ENCODE data around the gene CDCA7L.
"Not testable (repeated sequence)": the region's sequence is repeated elsewhere in the genome, so short reads cannot be mapped to it uniquely, and the experiment has no call there.

CDCA7L gene

GRCh38 chr7:21884496-21884895 is 61.2 kb downstream of the CDCA7L start:
- Histone ChIP-seq H3K27ac (ENCODE audit: low read length) (no peak overlapping the region), H3K27me3 (ENCODE audit: low read depth, low read length) (no peaks in the 10 kb centered on the region), H3K4me1 (ENCODE audit: low read length) (no peaks in the 10 kb centered on the region)

GRCh38 chr7:21883501-21883900 is 62.2 kb downstream of the CDCA7L start:
- H4K20me1 ChIP-seq (ENCODE audit: insufficient read depth, low read length); H3K9me3 ChIP-seq (ENCODE audit: insufficient read depth, low read length); H3K4me1 ChIP-seq (ENCODE audit: low read length); H3K27me3 ChIP-seq (ENCODE audit: low read depth, low read length); H2AFZ ChIP-seq (ENCODE audit: low read depth, low read length); H3K4me2 ChIP-seq (ENCODE audit: low read length); H3K36me3 ChIP-seq (replicated peaks; ENCODE audit: low read depth, low read length); H3K79me2 ChIP-seq (ENCODE audit: low read length); H3K27ac ChIP-seq (ENCODE audit: low read length); H3K4me3 ChIP-seq (ENCODE audit: low read length); H3K9ac ChIP-seq (ENCODE audit: low read length): not testable (repeated sequence)

More at GRCh38 chr7:21884496-21884895, 61.2 kb downstream of the CDCA7L start:
- no peak for TF ChIP-seq CTCF (IDR thresholded peaks at IDR 0.05; ENCODE audit: low read depth, low read length)
- no peak for TF ChIP-seq EZH2phosphoT487 (IDR thresholded peaks at IDR 0.05; ENCODE audit: low read depth)
- Histone ChIP-seq H3K79me2 (ENCODE audit: low read length) (no peaks in the 10 kb centered on the region), H4K20me1 (ENCODE audit: insufficient read depth, low read length) (no peaks in the 10 kb centered on the region), H2AFZ (ENCODE audit: low read depth, low read length) (no peak overlapping the region), H3K9ac (ENCODE audit: low read length) (no peak overlapping the region), H3K9me3 (ENCODE audit: insufficient read depth, low read length) (no peaks in the 10 kb centered on the region), H3K4me2 (ENCODE audit: low read length) (no peak overlapping the region), H3K36me3 (replicated peaks; ENCODE audit: low read depth, low read length) (no peaks in the 10 kb centered on the region), H3K4me3 (ENCODE audit: low read length) (no peak overlapping the region)

GRCh38 chr7:21883069-21883468 is 62.6 kb downstream of the CDCA7L start:
- no peak overlapping the region for H2AFZ ChIP-seq (ENCODE audit: low read depth, low read length)
- H3K4me1 ChIP-seq (ENCODE audit: low read length) = no peaks in the 10 kb centered on the region
- H4K20me1 ChIP-seq (ENCODE audit: insufficient read depth, low read length) = no peaks in the 10 kb centered on the region
- H3K79me2 ChIP-seq (ENCODE audit: low read length) = no peaks in the 10 kb centered on the region
- no peak for TF ChIP-seq EZH2phosphoT487 (IDR thresholded peaks at IDR 0.05; ENCODE audit: low read depth)
- TF ChIP-seq CTCF (IDR thresholded peaks at IDR 0.05; ENCODE audit: low read depth, low read length) = no peak
- H3K4me2 ChIP-seq (ENCODE audit: low read length) = no peak overlapping the region
- H3K9ac ChIP-seq (ENCODE audit: low read length) = no peak overlapping the region
- no peak overlapping the region for H3K27ac ChIP-seq (ENCODE audit: low read length)
- no peaks in the 10 kb centered on the region for H3K9me3 ChIP-seq (ENCODE audit: insufficient read depth, low read length)
- H3K4me3 ChIP-seq (ENCODE audit: low read length) = no peak overlapping the region
- no peaks in the 10 kb centered on the region for H3K36me3 ChIP-seq (replicated peaks; ENCODE audit: low read depth, low read length)
- no peaks in the 10 kb centered on the region for H3K27me3 ChIP-seq (ENCODE audit: low read depth, low read length)

- Histone ChIP-seq H3K4me1 (ENCODE audit: low read length) (no peaks in the 10 kb centered on the region), H3K4me2 (ENCODE audit: low read length) (no peak overlapping the region), H3K27me3 (ENCODE audit: low read depth, low read length) (no peaks in the 10 kb centered on the region), H3K9me3 (ENCODE audit: insufficient read depth, low read length) (no peaks in the 10 kb centered on the region), H3K36me3 (replicated peaks; ENCODE audit: low read depth, low read length) (no peaks in the 10 kb centered on the region), H3K79me2 (ENCODE audit: low read length) (no peaks in the 10 kb centered on the region), H4K20me1 (ENCODE audit: insufficient read depth, low read length) (no peaks in the 10 kb centered on the region), H2AFZ (ENCODE audit: low read depth, low read length) (no peak overlapping the region), H3K27ac (ENCODE audit: low read length) (no peak overlapping the region), H3K9ac (ENCODE audit: low read length) (no peak overlapping the region), H3K4me3 (ENCODE audit: low read length) (no peak overlapping the region)
- TF ChIP-seq CTCF (IDR thresholded peaks at IDR 0.05; ENCODE audit: low read depth, low read length) = no peak
Observed at GRCh38 chr7:21869785-21870402, 75.8 kb downstream of the CDCA7L start.

- Histone ChIP-seq H3K9me3 (ENCODE audit: insufficient read depth, low read length) (no peaks in the 10 kb centered on the region), H3K4me3 (ENCODE audit: low read length) (no peak overlapping the region), H3K27me3 (ENCODE audit: low read depth, low read length) (no peaks in the 10 kb centered on the region), H3K36me3 (replicated peaks; ENCODE audit: low read depth, low read length) (no peaks in the 10 kb centered on the region), H3K79me2 (ENCODE audit: low read length) (no peaks in the 10 kb centered on the region), H3K27ac (ENCODE audit: low read length) (no peak overlapping the region), H3K4me1 (ENCODE audit: low read length) (no peaks in the 10 kb centered on the region), H2AFZ (ENCODE audit: low read depth, low read length) (no peak overlapping the region), H4K20me1 (ENCODE audit: insufficient read depth, low read length) (no peaks in the 10 kb centered on the region), H3K4me2 (ENCODE audit: low read length) (no peak overlapping the region), H3K9ac (ENCODE audit: low read length) (no peak overlapping the region)
- TF ChIP-seq CTCF (IDR thresholded peaks at IDR 0.05; ENCODE audit: low read depth, low read length) (no peak), EZH2phosphoT487 (IDR thresholded peaks at IDR 0.05; ENCODE audit: low read depth) (no peak)
Observed at GRCh38 chr7:21868576-21868850, 77.2 kb downstream of the CDCA7L start.
